GM21381 (cell line): ENCODE results near the gene SESN1.

Experiments
- ATAC-seq: cut with Tn5 transposase; IDR thresholded peaks from one replicate; pipeline ENCODE4 v1.9.1; 2021; ENCODE audit warnings: mild to moderate bottlenecking, moderate library complexity; ENCODE audit not compliant: unreplicated experiment

Gene SESN1

DNA sequence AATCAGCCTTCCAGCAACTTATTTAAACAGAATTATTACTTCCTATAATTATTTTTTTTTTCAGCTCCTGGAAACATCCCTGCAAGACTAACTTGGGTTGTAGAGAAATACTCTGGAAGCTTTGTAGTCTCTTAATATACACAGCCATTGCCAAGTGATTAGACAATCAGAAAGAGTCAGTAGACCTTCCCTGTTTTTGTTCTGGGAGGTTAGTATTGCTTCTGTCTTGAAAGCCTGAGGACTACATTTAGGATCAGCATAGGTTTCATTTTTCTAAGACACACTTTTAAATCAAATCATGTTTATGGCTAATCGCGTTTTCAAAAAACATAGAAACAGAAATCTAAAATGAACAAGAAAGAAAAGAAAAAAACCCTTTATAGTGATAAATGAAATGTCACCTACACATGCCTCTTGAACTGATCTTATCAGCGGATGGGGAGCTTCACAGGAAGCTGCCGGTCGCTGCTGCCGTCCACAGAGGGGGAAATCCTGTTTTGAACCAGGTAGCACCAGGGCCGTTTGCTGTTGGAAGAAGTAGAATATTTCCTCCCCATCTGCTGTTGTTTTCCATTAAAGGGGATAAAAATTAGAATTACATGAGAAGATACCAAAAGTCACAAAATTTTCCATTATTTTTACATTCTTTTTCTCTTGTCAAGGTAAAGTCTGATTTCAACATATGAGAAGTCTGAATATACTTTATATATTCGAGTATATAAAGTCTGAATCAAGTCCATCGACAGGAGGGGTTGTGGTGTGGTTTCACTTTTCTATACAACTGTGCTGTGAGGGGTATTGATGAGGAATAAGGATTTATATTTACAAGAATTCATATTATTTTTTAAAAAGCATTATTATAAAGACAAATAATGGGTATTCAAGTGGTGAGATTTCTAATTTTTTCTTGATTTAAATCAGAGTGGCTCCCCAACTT, 151.8 kb downstream of the SESN1 start:
- no peak for ATAC-seq

GRCh38 chr6:108941859-108942258, 152.8 kb downstream of the SESN1 start:
- no peak for ATAC-seq

- ATAC-seq, result no peak
These were observed 153.4 kb downstream of the SESN1 start for GRCh38 chr6:108941281-108941680.

DNA sequence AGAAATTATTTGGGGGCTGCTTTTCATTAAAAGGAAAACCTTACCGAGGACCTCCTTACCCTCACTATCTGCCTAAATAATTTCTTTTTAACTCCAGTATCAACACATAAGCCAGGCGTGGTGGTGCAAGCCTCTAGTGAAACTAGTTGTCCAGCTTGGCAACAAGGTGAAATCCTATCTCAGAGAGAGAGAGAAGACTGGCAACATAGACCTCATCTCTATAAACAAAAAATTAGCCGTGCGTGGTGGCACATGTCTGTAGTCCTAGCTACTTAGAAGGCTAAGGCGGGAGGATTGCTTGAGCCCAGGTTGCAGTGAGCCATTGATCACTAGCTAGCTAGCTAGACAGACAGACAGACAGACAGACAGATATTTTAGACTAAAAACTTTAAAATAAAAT, 153.9 kb downstream of the SESN1 start:
- no peak for ATAC-seq

DNA sequence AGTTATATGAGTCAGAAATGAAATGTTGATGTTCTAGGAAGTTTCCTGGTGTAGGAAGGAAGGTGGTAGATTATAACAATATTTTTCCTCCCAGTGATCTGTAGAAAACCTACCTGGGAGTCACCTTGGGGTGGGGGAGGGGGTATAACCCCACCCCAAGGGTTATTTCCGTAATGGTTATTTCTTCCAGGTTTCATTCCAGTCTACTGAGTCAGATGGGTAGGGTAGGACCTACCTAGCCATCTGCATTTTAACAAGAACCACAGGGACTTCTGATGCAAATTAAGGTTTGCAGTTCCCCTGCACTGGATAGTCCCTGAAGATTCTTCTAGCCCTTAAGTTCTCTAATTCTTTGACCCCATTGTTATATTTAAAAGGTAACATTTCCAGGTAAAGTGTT, 157.5 kb downstream of the SESN1 start:
- ATAC-seq, result no peak
